HCT116 (cell line): ENCODE results near the gene DPP6.

Experiments used
- CEBPB ChIP-seq: IDR thresholded peaks from 2 replicates; pipeline ENCODE4 v1.6.1; 2012; ENCODE audit warnings: low read depth
- CTCF ChIP-seq, 3 experiments: fragments of 200-600 bp in 1 of 3; sonication (generic) in 1 of 3; IDR thresholded peaks in 2 of 3; conservative IDR thresholded peaks in 1 of 3; 2 replicates each; pipeline ENCODE4 v1.5.1; 2012 to 2017; ENCODE audit warnings: low read depth in 2 of 3, low read length in 2 of 3, antibody characterized with exemption in 1 of 3, borderline replicate concordance in 1 of 3, control low read depth in 1 of 3, mild to moderate bottlenecking in 1 of 3, mixed read lengths in 1 of 3, mixed run types in 1 of 3, moderate library complexity in 1 of 3; ENCODE audit not compliant: insufficient read depth in 1 of 3
- POLR2A ChIP-seq: IDR thresholded peaks from 2 replicates; pipeline ENCODE4 v1.7.0; 2011; ENCODE audit warnings: borderline replicate concordance; ENCODE audit not compliant: insufficient read depth, insufficient read length; ENCODE audit errors: extremely low read depth
- POLR2AphosphoS5 ChIP-seq: IDR thresholded peaks from 2 replicates; pipeline ENCODE4 v1.6.1; 2011; ENCODE audit warnings: mild to moderate bottlenecking, low read depth, low read length, moderate library complexity
- SP1 ChIP-seq: IDR thresholded peaks from 2 replicates; pipeline ENCODE4 v1.6.1; 2012; ENCODE audit warnings: low read depth
- YY1 ChIP-seq: IDR thresholded peaks from 2 replicates; pipeline ENCODE4 v1.6.1; 2011; ENCODE audit warnings: low read length, low read depth, moderate library complexity, mild to moderate bottlenecking; ENCODE audit not compliant: insufficient replicate concordance; ENCODE audit errors: extremely low read depth
- TF ChIP-seq, protein P1 (sequence below): IDR thresholded peaks from 2 replicates; pipeline ENCODE4 v1.6.1; 2012

DNA sequence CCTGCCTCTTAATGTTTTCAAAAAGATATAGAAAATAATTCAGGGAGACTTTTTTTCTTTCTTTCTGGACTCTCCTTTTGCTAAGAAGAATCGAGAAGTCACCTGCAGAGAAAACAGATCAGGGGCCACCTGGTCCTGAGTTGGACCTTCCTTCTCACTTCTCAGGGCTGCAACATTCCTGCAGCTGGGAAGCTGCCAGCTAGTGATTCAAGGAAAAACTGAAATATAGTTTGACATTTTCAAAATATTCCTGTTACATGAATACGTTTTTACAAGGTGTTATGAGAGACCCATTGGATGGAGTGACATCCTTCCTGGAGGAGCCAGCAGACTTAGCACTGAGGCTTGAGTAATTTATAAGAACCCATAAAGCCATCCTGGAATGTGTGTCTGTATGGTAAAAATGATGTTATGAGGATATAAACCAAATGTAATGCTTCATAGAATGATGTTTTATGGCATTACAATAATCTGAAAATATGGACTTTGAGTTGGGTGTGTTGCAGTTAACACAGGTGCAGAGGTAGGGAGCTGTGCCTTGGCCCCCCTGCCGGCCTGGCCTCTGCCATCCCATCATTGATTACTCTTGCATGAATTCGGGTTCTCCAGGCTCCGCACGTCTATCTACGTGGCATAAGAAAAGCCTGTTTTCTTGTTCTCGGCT is 801.0 kb downstream of the DPP6 start:
- no peak for TF ChIP-seq CTCF (IDR thresholded peaks at IDR 0.05 in 2 of 3, conservative IDR thresholded peaks at IDR 0.05 in 1 of 3; ENCODE audit: borderline replicate concordance in 1 of 3, insufficient read depth in 1 of 3, low read depth in 2 of 3, low read length in 2 of 3)
- no peak for TF ChIP-seq POLR2A
- no peak for TF ChIP-seq CEBPB
- TF ChIP-seq POLR2AphosphoS5 = no peak
- TF ChIP-seq SP1 = no peak
- no peak for TF ChIP-seq YY1
- TF ChIP-seq, protein P1, sequence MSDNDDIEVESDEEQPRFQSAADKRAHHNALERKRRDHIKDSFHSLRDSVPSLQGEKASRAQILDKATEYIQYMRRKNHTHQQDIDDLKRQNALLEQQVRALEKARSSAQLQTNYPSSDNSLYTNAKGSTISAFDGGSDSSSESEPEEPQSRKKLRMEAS = no peak
